ENCODE data around the gene FAAP20. TPM values are rescaled to one million over a fixed set of nuclear protein-coding genes. Genes with fewer than 3 reads are reported as not detected.

Gene FAAP20
- total and polyA plus RNA-seq, 2 donors (not counting 3 experiments of a cell fraction or from before 2014, with no cell fraction given), result 31.5 to 62.6 TPM

DNA sequence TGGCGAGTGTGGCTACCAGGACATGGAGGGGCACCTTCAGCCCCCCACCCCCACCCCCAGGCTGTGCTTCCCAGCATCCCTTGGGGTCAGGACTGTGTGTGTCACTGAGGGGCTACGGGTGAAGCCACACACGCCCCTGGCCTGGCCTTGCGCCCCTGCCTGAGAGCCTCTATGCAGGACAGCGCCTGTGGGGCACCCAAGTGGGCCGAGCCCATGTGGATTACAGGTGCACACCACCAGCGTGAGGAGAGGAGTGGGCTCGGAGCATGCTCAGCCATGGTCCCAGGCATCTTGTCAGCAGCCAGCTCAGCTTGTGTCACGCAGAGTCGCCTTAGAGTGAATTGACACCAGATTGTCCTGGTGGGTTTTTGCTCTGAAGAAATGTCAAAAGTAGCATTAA lies 27.9 kb downstream of the FAAP20 start:
- Histone ChIP-seq H4K20me1 (replicated peaks; ENCODE audit: control insufficient read depth, extremely low read depth, insufficient read depth, low read length) (no peaks in the 10 kb centered on the region), H3K9me3 (replicated peaks; ENCODE audit: control insufficient read depth, insufficient read depth, low read length) (no peaks in the 10 kb centered on the region), H3K4me3 (replicated peaks in 1 of 3; ENCODE audit: insufficient read depth in 1 of 3, low read depth in 1 of 3, low read length in 3 of 3) (no peak overlapping the region), H3K36me3 (ENCODE audit: control insufficient read depth in 2 of 2, extremely low read depth in 1 of 2, insufficient read depth in 2 of 2, low read length in 2 of 2) (no peaks in the 10 kb centered on the region), H3K4me1 (ENCODE audit: control insufficient read depth, extremely low read depth, insufficient read depth, low read length) (no peaks in the 10 kb centered on the region), H3K79me2 (ENCODE audit: control insufficient read depth, insufficient read depth, low read length) (no peaks in the 10 kb centered on the region), H3K27ac (ENCODE audit: insufficient read depth, low read depth, low read length) (no peak overlapping the region), H3K4me2 (ENCODE audit: insufficient read depth, low read length) (no peak overlapping the region), H3K27me3 (ENCODE audit: control insufficient read depth in 2 of 2, insufficient read depth in 2 of 2, low read length in 2 of 2) (no peaks in the 10 kb centered on the region), H3K9me1 (replicated peaks; ENCODE audit: control insufficient read depth, extremely low read depth, insufficient read depth, low read length) (no peaks in the 10 kb centered on the region), H2AFZ (ENCODE audit: low read depth, low read length) (no peak overlapping the region), H3K9ac (replicated peaks; ENCODE audit: extremely low read depth, insufficient read depth, low read length) (no peak overlapping the region)
- DNase-seq (ENCODE audit: low read depth, low spot score) (no peak), FAIRE-seq (no peak)
- TF ChIP-seq, protein P1, sequence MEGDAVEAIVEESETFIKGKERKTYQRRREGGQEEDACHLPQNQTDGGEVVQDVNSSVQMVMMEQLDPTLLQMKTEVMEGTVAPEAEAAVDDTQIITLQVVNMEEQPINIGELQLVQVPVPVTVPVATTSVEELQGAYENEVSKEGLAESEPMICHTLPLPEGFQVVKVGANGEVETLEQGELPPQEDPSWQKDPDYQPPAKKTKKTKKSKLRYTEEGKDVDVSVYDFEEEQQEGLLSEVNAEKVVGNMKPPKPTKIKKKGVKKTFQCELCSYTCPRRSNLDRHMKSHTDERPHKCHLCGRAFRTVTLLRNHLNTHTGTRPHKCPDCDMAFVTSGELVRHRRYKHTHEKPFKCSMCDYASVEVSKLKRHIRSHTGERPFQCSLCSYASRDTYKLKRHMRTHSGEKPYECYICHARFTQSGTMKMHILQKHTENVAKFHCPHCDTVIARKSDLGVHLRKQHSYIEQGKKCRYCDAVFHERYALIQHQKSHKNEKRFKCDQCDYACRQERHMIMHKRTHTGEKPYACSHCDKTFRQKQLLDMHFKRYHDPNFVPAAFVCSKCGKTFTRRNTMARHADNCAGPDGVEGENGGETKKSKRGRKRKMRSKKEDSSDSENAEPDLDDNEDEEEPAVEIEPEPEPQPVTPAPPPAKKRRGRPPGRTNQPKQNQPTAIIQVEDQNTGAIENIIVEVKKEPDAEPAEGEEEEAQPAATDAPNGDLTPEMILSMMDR (IDR thresholded peaks at IDR 0.05; ENCODE audit: extremely low read depth in 1 of 2, insufficient read depth in 1 of 2, low read depth in 1 of 2, low read length in 2 of 2), result no peak
- TF ChIP-seq POLR2A (IDR thresholded peaks at IDR 0.05; ENCODE audit: low read depth, low read length), result no peak
- no peak for TF ChIP-seq FOS (IDR thresholded peaks at IDR 0.05; ENCODE audit: borderline replicate concordance, insufficient read depth, low read length)
- TF ChIP-seq JUN (IDR thresholded peaks at IDR 0.05; ENCODE audit: borderline replicate concordance, insufficient read depth, insufficient read length, low read depth), result no peak
- TF ChIP-seq, protein P2, sequence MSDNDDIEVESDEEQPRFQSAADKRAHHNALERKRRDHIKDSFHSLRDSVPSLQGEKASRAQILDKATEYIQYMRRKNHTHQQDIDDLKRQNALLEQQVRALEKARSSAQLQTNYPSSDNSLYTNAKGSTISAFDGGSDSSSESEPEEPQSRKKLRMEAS (IDR thresholded peaks at IDR 0.05; ENCODE audit: insufficient read depth, insufficient read length), result no peak
- TF ChIP-seq MYC (IDR thresholded peaks at IDR 0.05; ENCODE audit: low read depth, low read length), result no peak
- TF ChIP-seq POLR2AphosphoS5 (IDR thresholded peaks at IDR 0.05; ENCODE audit: insufficient read depth, low read depth, low read length), result no peak
- dilution Hi-C loops (cut with MboI; ENCODE audit: extremely low pct_ligation_motif_present, low sequenced_read_pairs) (no loop called here), intact Hi-C loops (cut with micrococcal nuclease) (no loop called here)
- no TSS peak for BruUV-seq (replicated peaks)
- ChIA-PET POLR2A (no interaction called here), CTCF (interaction anchor here (5.2 kb wide), 1 partner anchor 8 kb away, joined by 40 read pairs; no protein-coding TSS in a partner anchor)
